ENCODE data around the gene MED27. TPM values are rescaled to one million over a fixed set of nuclear protein-coding genes. Genes with fewer than 3 reads are reported as not detected.
A peak's percentile ranks its signal among the peaks of the same experiment; 100 is the strongest.

MED27 gene
- total RNA-seq, 1 donor from 2014 or later, result 31.3 TPM

- Mint-ChIP-seq H3K9me3 (no peaks in the 10 kb centered on the region), H3K27me3 (ENCODE audit: low read depth) (no peaks in the 10 kb centered on the region), H3K36me3 (ENCODE audit: low read depth) (no peaks in the 10 kb centered on the region), H3K4me1 (peaks cover 27% of the 10 kb centered on the region), H3K4me3 (no peak overlapping the region), H3K27ac (ENCODE audit: unreplicated experiment) (peak overlapping the region; percentile 3)
- TF ChIP-seq CTCF (conservative IDR thresholded peaks at IDR 0.05), result no peak
- no peak for DNase-seq (ENCODE audit: low read depth, low spot score)
Measured at GRCh38 chr9:131812116-131812790, 267.4 kb downstream of the MED27 start.

DNA sequence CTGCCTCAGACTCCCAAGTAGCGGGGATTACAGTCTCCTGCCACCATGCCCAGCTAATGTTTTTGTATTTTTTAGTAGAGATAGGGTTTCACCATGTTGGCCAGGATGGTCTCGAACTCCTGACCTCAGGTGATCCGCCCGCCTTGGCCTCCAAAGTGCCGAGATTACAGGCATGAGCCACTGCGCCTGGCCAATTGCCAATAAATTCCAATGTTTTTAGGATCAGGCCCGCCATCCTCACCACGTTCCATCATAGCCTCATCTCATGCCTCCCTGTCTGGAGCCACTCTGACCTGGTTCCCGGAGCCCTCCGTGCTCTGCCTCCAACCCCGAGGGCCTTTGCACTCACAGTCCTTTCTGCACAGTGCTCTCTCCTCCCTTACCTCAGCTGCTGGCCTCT, 268.3 kb downstream of the MED27 start:
- Mint-ChIP-seq H3K27me3 (ENCODE audit: low read depth) (no peaks in the 10 kb centered on the region), H3K9me3 (no peaks in the 10 kb centered on the region), H3K4me3 (no peak overlapping the region), H3K36me3 (ENCODE audit: low read depth) (no peaks in the 10 kb centered on the region), H3K27ac (ENCODE audit: unreplicated experiment) (no peak overlapping the region), H3K4me1 (peaks cover 31% of the 10 kb centered on the region)
- no peak for DNase-seq (ENCODE audit: low read depth, low spot score)
- no peak for TF ChIP-seq CTCF (conservative IDR thresholded peaks at IDR 0.05)

- no peaks in the 10 kb centered on the region for H3K27me3 Mint-ChIP-seq (ENCODE audit: low read depth)
- DNase-seq (ENCODE audit: low read depth, low spot score), result no peak
- no peaks in the 10 kb centered on the region for H3K36me3 Mint-ChIP-seq (ENCODE audit: low read depth)
- no peak for TF ChIP-seq CTCF (conservative IDR thresholded peaks at IDR 0.05)
- no peaks in the 10 kb centered on the region for H3K9me3 Mint-ChIP-seq
- H3K27ac Mint-ChIP-seq (ENCODE audit: unreplicated experiment), result no peak overlapping the region
- H3K4me1 Mint-ChIP-seq, result peaks cover 35% of the 10 kb centered on the region
- no peak overlapping the region for H3K4me3 Mint-ChIP-seq
Measured at GRCh38 chr9:131810351-131811170, 269.1 kb downstream of the MED27 start.

Other genes with a start within 250 kb of the MED27 start
- gene NTNG2, start 82.2 kb upstream of the MED27 start, total RNA-seq, result 2.4 and 3.6 TPM in 2 replicates

Data from neural crest cell (in vitro differentiated cells).